Neural crest cell (in vitro differentiated cells): Measurements from ENCODE around the gene DAZAP1. TPM values are rescaled to one million over a fixed set of nuclear protein-coding genes. Genes with fewer than 3 reads are reported as not detected.
"Not testable (repeated sequence)": the region's sequence is repeated elsewhere in the genome, so short reads cannot be mapped to it uniquely, and the experiment has no call there.

Source experiments
- DNase-seq: peaks from one replicate; pipeline ENCODE4 v3.0.0; 2021; ENCODE audit warnings: low read depth, mixed read lengths, low spot score
- H3K27ac Mint-ChIP-seq: one replicate; pipeline ENCODE4 v1.8.0; 2021; ENCODE audit warnings: mild to moderate bottlenecking, mixed read lengths; ENCODE audit not compliant: unreplicated experiment
- H3K27me3 Mint-ChIP-seq: 2 replicates; pipeline ENCODE4 v1.8.0; 2021; ENCODE audit warnings: low read depth, mild to moderate bottlenecking, mixed read lengths
- H3K36me3 Mint-ChIP-seq: 2 replicates; pipeline ENCODE4 v1.8.0; 2021; ENCODE audit warnings: low read depth, mild to moderate bottlenecking, mixed read lengths
- H3K4me1 Mint-ChIP-seq: 2 replicates; pipeline ENCODE4 v1.8.0; 2021; ENCODE audit warnings: mixed read lengths
- H3K4me3 Mint-ChIP-seq: one replicate; pipeline ENCODE4 v1.8.0; 2021; ENCODE audit warnings: mild to moderate bottlenecking, mixed read lengths
- H3K9me3 Mint-ChIP-seq: 2 replicates; pipeline ENCODE4 v1.8.0; 2021; ENCODE audit warnings: mixed read lengths
- total RNA-seq: library from RNA; stranded (reverse); gene quantifications from 2 replicates; pipeline ENCODE4 v1.2.1, GENCODE V29; 2021
- TF ChIP-seq, protein P1 (sequence below): fragments of 200-600 bp; sonication (generic); conservative IDR thresholded peaks from 2 replicates; pipeline ENCODE4 v1.5.0; 2021; ENCODE audit warnings: antibody characterized with exemption, mild to moderate bottlenecking

The DAZAP1 gene
- total RNA-seq, 1 donor from 2014 or later, result 146 TPM

DNA sequence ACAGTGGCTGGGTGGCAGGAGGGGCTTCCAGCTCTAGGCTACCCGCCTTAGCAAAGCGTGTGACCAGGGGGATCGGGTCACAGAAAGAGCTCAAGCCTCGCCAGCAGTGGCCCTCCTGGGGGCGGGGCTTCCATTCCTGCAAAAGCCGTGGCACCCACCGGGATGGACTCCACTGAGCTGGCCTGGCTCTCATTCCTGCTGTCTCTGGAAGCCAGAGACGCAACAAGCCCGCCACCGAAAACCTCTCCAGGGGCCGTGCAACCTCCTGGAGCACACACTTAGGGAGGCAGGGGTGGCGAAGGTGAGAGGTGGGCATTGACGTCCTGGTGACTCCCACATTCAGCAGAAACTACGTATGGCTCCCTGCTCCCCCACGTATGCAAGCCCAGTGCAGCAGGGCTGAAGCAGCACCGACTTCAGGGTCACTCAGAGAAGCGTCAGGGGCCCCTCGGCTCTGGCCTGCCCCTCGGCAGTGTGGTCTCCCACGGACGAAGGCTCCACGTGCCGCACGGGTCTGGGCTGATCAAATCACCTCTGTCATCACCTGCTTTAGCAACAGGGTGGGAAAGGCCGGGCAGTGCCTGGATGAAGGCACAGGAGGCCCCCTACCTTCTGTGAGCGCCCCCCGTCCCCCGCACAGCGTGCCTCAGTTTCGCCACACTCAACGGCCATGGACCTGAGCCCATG is 68.5 kb downstream of the DAZAP1 start:
- Mint-ChIP-seq H3K36me3 (no peaks in the 10 kb centered on the region), H3K27me3 (peaks cover 28% of the 10 kb centered on the region), H3K4me3 (peak overlapping the region; percentile 47), H3K9me3 (no peaks in the 10 kb centered on the region), H3K27ac (no peak overlapping the region), H3K4me1 (peaks cover 15% of the 10 kb centered on the region)
- TF ChIP-seq, protein P1, sequence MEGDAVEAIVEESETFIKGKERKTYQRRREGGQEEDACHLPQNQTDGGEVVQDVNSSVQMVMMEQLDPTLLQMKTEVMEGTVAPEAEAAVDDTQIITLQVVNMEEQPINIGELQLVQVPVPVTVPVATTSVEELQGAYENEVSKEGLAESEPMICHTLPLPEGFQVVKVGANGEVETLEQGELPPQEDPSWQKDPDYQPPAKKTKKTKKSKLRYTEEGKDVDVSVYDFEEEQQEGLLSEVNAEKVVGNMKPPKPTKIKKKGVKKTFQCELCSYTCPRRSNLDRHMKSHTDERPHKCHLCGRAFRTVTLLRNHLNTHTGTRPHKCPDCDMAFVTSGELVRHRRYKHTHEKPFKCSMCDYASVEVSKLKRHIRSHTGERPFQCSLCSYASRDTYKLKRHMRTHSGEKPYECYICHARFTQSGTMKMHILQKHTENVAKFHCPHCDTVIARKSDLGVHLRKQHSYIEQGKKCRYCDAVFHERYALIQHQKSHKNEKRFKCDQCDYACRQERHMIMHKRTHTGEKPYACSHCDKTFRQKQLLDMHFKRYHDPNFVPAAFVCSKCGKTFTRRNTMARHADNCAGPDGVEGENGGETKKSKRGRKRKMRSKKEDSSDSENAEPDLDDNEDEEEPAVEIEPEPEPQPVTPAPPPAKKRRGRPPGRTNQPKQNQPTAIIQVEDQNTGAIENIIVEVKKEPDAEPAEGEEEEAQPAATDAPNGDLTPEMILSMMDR, result no peak
- no peak for DNase-seq

DNA sequence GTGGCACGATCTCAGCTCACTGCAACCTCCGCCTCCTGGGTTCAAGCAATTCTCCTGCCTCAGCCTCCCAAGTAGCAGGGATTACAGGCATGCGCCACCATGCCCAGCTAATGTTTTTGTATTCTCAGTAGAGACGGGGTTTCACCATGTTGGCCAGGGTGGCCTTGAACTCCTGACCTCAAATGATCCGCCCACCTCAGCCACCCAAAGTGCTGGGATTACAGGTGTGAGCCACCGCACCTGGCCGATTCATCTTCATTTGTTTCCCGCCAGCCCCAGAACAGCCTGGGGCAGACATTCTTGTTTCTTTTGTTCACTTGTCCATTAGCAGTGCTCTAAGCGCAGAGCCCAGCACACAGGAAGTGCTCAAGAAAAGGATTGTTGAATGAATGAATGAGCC is 69.7 kb downstream of the DAZAP1 start:
- H3K4me1 Mint-ChIP-seq, result peaks cover 15% of the 10 kb centered on the region
- H3K27ac Mint-ChIP-seq, result not testable (repeated sequence)

DNA sequence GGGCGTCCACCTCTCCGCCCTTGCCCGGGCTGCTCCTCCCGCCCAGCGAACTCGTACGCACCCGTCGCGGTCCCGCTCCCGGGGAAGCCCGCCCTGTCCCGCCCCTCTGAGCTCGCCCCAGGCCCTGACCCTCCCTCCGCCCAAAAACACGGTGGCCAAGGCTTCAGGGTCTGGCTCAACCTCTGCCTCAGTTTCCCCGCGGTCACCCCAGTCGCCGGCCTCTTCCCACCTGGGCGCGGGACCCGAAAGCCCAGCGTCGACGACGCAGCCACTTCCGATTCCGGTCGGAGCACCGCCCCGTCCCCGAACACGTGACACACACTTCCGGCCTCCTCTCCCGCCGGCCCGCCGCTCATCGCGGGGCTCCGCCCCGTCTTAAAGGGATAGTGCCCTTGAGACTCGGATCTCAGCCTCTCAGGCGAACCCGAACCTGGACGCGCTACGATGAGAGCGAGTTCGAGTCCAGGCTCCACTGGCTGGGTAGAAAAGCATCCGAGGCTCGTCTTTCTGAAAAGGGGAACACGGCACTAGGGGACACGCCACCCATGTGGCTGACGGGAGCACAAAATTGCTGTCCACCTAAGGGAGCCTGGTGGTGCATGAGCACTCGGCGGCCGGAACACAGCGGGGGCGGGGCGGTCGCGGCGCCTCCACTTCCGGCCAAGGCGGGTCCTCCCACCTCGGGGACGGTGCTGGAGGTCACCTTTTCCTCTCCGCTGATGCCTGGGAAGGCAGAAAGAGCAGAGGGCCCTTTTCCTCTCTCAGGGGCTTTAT is 71.7 kb downstream of the DAZAP1 start, which contains the start of gene C19orf25:
Gene C19orf25 (minus strand): TSS at position 282 of the 774 bp plus-strand sequence. CDS start 312 bp downstream, outside the sequence.
- peak; percentile 82 for DNase-seq
- H3K36me3 Mint-ChIP-seq, result no peaks in the 10 kb centered on the region
- H3K4me1 Mint-ChIP-seq, result peaks cover 9% of the 10 kb centered on the region
- peaks cover 1% of the 10 kb centered on the region for H3K27me3 Mint-ChIP-seq
- H3K9me3 Mint-ChIP-seq, result no peaks in the 10 kb centered on the region
- H3K27ac Mint-ChIP-seq, result peak within 1 kb of the TSS; percentile 96
- TF ChIP-seq, protein P1, result no peak
- H3K4me3 Mint-ChIP-seq, result peak within 1 kb of the TSS; percentile 95

More for the DNA sequence above, 69.7 kb downstream of the DAZAP1 start:
- Mint-ChIP-seq H3K27me3 (peaks cover 17% of the 10 kb centered on the region), H3K4me3 (peak overlapping the region; percentile 74)
- H3K36me3 Mint-ChIP-seq, H3K9me3 Mint-ChIP-seq, DNase-seq: not testable (repeated sequence)

DNA sequence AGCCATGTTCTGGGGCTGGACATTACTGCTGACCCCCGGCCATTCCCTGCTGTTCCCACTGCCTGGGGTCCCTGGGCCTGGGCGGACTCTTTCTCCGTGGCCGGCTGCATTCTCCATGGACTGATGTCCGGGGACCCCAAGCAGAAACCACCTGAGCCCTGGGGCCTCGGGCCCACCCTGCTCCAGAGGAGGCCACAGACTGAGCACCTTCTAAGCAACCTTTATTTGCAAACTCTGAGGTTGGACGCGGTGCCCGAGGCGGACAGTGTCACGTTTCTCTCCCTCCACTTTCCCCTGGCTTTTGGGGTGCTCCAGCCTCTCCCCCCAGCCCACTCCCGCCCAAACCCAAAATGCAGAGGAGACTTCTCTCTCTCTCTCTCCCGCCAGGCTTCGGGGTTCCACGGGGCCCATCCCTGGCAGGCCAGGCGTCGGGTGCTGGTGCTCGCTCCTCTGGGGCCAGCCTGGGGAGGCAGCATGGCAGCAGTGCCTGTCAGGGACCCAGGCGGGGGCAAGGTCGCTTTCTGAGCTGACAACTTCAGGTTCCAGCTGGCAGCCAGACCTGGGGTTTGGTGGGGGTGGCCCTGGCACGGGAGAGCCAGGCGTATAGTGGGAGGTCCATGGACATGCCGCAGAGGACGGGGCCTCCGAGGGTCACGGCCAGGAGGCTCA is 74.0 kb downstream of the DAZAP1 start:
- no peaks in the 10 kb centered on the region for H3K9me3 Mint-ChIP-seq
- H3K27me3 Mint-ChIP-seq, result no peaks in the 10 kb centered on the region
- peak overlapping the region; percentile 59 for H3K4me3 Mint-ChIP-seq
- TF ChIP-seq, protein P1, result no peak
- peaks cover 9% of the 10 kb centered on the region for H3K4me1 Mint-ChIP-seq
- no peaks in the 10 kb centered on the region for H3K36me3 Mint-ChIP-seq
- DNase-seq, result no peak
- no peak overlapping the region for H3K27ac Mint-ChIP-seq

DNA sequence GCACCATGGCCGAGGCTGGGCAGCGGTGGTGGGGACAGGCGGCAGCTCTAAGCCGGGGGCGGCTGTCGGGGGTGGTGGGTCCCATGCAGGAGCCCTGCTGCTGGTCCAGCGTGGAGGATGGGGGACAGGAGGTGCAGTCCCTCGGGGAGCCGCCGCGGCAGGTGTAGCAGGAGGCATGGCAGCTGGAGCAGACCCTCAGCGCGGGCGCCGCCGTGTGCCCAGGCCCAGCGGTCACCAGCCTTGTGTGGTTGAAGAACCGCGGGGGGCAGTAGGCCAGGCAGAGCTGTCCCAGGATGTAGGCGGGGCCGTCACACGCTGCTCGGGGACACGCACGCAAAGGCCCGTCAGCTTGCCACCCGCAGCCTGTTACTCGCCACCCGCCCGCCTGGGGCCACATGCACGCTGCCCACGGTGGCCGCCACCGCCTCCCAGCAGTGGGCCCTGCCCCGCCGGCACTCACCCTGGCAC is 74.5 kb downstream of the DAZAP1 start:
- H3K27me3 Mint-ChIP-seq, result no peaks in the 10 kb centered on the region
- no peak for DNase-seq
- no peak overlapping the region for H3K4me3 Mint-ChIP-seq
- no peak overlapping the region for H3K27ac Mint-ChIP-seq
- H3K4me1 Mint-ChIP-seq, result peaks cover 9% of the 10 kb centered on the region
- H3K36me3 Mint-ChIP-seq, result no peaks in the 10 kb centered on the region
- no peaks in the 10 kb centered on the region for H3K9me3 Mint-ChIP-seq
- TF ChIP-seq, protein P1, result no peak
